ENCODE measurements around the gene FHIT.

Gene FHIT

GRCh38 chr3:60323651-60324050 lies 927.6 kb downstream of the FHIT start:
- no peaks in the 10 kb centered on the region for H3K27me3 ChIP-seq (ENCODE audit: low read length)
- no peaks in the 10 kb centered on the region for H3F3A ChIP-seq (ENCODE audit: insufficient read depth)
- H3K36me3 ChIP-seq (ENCODE audit: low read length), result no peaks in the 10 kb centered on the region
- no peaks in the 10 kb centered on the region for H3K79me2 ChIP-seq (ENCODE audit: insufficient read depth, low read length)
- no peak overlapping the region for H3K9ac ChIP-seq (ENCODE audit: low read length)
- H3K4me2 ChIP-seq (ENCODE audit: low read depth, low read length, poor library complexity, severe bottlenecking), result no peak overlapping the region
- TF ChIP-seq EZH2phosphoT487 (conservative IDR thresholded peaks at IDR 0.05; ENCODE audit: low read length) (no peak), CTCF (IDR thresholded peaks at IDR 0.05; ENCODE audit: insufficient read depth, low read length, poor library complexity, severe bottlenecking) (no peak)
- no peaks in the 10 kb centered on the region for H4K20me1 ChIP-seq (ENCODE audit: low read depth, low read length)
- H3K27ac ChIP-seq (ENCODE audit: low read depth, low read length), result no peak overlapping the region
- H3K9me2 ChIP-seq (replicated peaks; ENCODE audit: insufficient read depth, low read length), result no peaks in the 10 kb centered on the region
- no peaks in the 10 kb centered on the region for H3K9me3 ChIP-seq (ENCODE audit: insufficient read depth, low read length)
- H3K4me3 ChIP-seq (ENCODE audit: insufficient read depth, low read length, poor library complexity, severe bottlenecking), result no peak overlapping the region
- no peak overlapping the region for H2AFZ ChIP-seq (ENCODE audit: low read depth, low read length, severe bottlenecking)

- Histone ChIP-seq H2AFZ (ENCODE audit: low read depth, low read length, severe bottlenecking) (no peak overlapping the region), H3F3A (ENCODE audit: insufficient read depth) (no peaks in the 10 kb centered on the region), H3K36me3 (ENCODE audit: low read length) (no peaks in the 10 kb centered on the region), H3K4me2 (ENCODE audit: low read depth, low read length, poor library complexity, severe bottlenecking) (no peak overlapping the region), H3K9ac (ENCODE audit: low read length) (no peak overlapping the region), H3K9me2 (replicated peaks; ENCODE audit: insufficient read depth, low read length) (no peaks in the 10 kb centered on the region), H3K27me3 (ENCODE audit: low read length) (no peaks in the 10 kb centered on the region), H4K20me1 (ENCODE audit: low read depth, low read length) (no peaks in the 10 kb centered on the region), H3K9me3 (ENCODE audit: insufficient read depth, low read length) (no peaks in the 10 kb centered on the region), H3K27ac (ENCODE audit: low read depth, low read length) (no peak overlapping the region), H3K4me3 (ENCODE audit: insufficient read depth, low read length, poor library complexity, severe bottlenecking) (no peak overlapping the region), H3K79me2 (ENCODE audit: insufficient read depth, low read length) (no peaks in the 10 kb centered on the region)
- TF ChIP-seq EZH2phosphoT487 (conservative IDR thresholded peaks at IDR 0.05; ENCODE audit: low read length) (no peak), CTCF (IDR thresholded peaks at IDR 0.05; ENCODE audit: insufficient read depth, low read length, poor library complexity, severe bottlenecking) (no peak)
Observed at GRCh38 chr3:60323180-60323579, 928.1 kb downstream of the FHIT start.

- no peak for TF ChIP-seq CTCF (IDR thresholded peaks at IDR 0.05; ENCODE audit: insufficient read depth, low read length, poor library complexity, severe bottlenecking)
- no peak for TF ChIP-seq EZH2phosphoT487 (conservative IDR thresholded peaks at IDR 0.05; ENCODE audit: low read length)
- H3K9ac ChIP-seq (ENCODE audit: low read length), result no peak overlapping the region
Observed at GRCh38 chr3:60322298-60322856, 928.9 kb downstream of the FHIT start.

More at GRCh38 chr3:60322298-60322856, 928.9 kb downstream of the FHIT start:
- no peaks in the 10 kb centered on the region for H3K79me2 ChIP-seq (ENCODE audit: insufficient read depth, low read length)
- H3F3A ChIP-seq (ENCODE audit: insufficient read depth), result no peaks in the 10 kb centered on the region
- no peaks in the 10 kb centered on the region for H4K20me1 ChIP-seq (ENCODE audit: low read depth, low read length)
- no peak overlapping the region for H3K27ac ChIP-seq (ENCODE audit: low read depth, low read length)
- no peaks in the 10 kb centered on the region for H3K9me3 ChIP-seq (ENCODE audit: insufficient read depth, low read length)
- no peaks in the 10 kb centered on the region for H3K9me2 ChIP-seq (replicated peaks; ENCODE audit: insufficient read depth, low read length)
- no peaks in the 10 kb centered on the region for H3K36me3 ChIP-seq (ENCODE audit: low read length)
- H3K4me2 ChIP-seq (ENCODE audit: low read depth, low read length, poor library complexity, severe bottlenecking), result no peak overlapping the region
- no peak overlapping the region for H3K4me3 ChIP-seq (ENCODE audit: insufficient read depth, low read length, poor library complexity, severe bottlenecking)
- no peak overlapping the region for H2AFZ ChIP-seq (ENCODE audit: low read depth, low read length, severe bottlenecking)
- no peaks in the 10 kb centered on the region for H3K27me3 ChIP-seq (ENCODE audit: low read length)
